Measurements from ENCODE around the gene KY. TPM values are rescaled to one million over a fixed set of nuclear protein-coding genes. Genes with fewer than 3 reads are reported as not detected.

The KY gene
- total RNA-seq, 1 donor from 2014 or later, result not detected

GRCh38 chr3:134605556-134605955 lies 45.3 kb downstream of the KY start:
- Mint-ChIP-seq H3K27ac (ENCODE audit: unreplicated experiment) (no peak overlapping the region), H3K27me3 (ENCODE audit: unreplicated experiment) (peaks cover 20% of the 10 kb centered on the region)
- no peak for TF ChIP-seq CTCF (IDR thresholded peaks at IDR 0.05)

GRCh38 chr3:134603956-134604355 lies 46.9 kb downstream of the KY start:
- Mint-ChIP-seq H3K9me3 (ENCODE audit: unreplicated experiment) (no peaks in the 10 kb centered on the region), H3K4me1 (ENCODE audit: unreplicated experiment) (peaks cover 15% of the 10 kb centered on the region), H3K27ac (ENCODE audit: unreplicated experiment) (no peak overlapping the region), H3K36me3 (ENCODE audit: unreplicated experiment) (no peaks in the 10 kb centered on the region), H3K27me3 (ENCODE audit: unreplicated experiment) (peaks cover 16% of the 10 kb centered on the region), H3K4me3 (ENCODE audit: unreplicated experiment) (no peak overlapping the region)
- TF ChIP-seq CTCF (IDR thresholded peaks at IDR 0.05), result no peak
- no peak for DNase-seq (ENCODE audit: extremely low spot score, unreplicated experiment)

More at GRCh38 chr3:134605556-134605955, 45.3 kb downstream of the KY start:
- Mint-ChIP-seq H3K9me3 (ENCODE audit: unreplicated experiment) (no peaks in the 10 kb centered on the region), H3K4me3 (ENCODE audit: unreplicated experiment) (no peak overlapping the region), H3K4me1 (ENCODE audit: unreplicated experiment) (peaks cover 9% of the 10 kb centered on the region), H3K36me3 (ENCODE audit: unreplicated experiment) (no peaks in the 10 kb centered on the region)
- no peak for DNase-seq (ENCODE audit: extremely low spot score, unreplicated experiment)

- H3K4me3 Mint-ChIP-seq (ENCODE audit: unreplicated experiment), result no peak overlapping the region
- H3K4me1 Mint-ChIP-seq (ENCODE audit: unreplicated experiment), result peaks cover 20% of the 10 kb centered on the region
- no peaks in the 10 kb centered on the region for H3K9me3 Mint-ChIP-seq (ENCODE audit: unreplicated experiment)
- no peak for TF ChIP-seq CTCF (IDR thresholded peaks at IDR 0.05)
- peaks cover 13% of the 10 kb centered on the region for H3K27me3 Mint-ChIP-seq (ENCODE audit: unreplicated experiment)
- no peaks in the 10 kb centered on the region for H3K36me3 Mint-ChIP-seq (ENCODE audit: unreplicated experiment)
- no peak for DNase-seq (ENCODE audit: extremely low spot score, unreplicated experiment)
- no peak overlapping the region for H3K27ac Mint-ChIP-seq (ENCODE audit: unreplicated experiment)
Observed at GRCh38 chr3:134603480-134603879, 47.3 kb downstream of the KY start.

GRCh38 chr3:134602440-134602814 lies 48.4 kb downstream of the KY start:
- no peak for DNase-seq (ENCODE audit: extremely low spot score, unreplicated experiment)
- Mint-ChIP-seq H3K4me1 (ENCODE audit: unreplicated experiment) (peaks cover 20% of the 10 kb centered on the region), H3K27me3 (ENCODE audit: unreplicated experiment) (peaks cover 12% of the 10 kb centered on the region), H3K4me3 (ENCODE audit: unreplicated experiment) (no peak overlapping the region), H3K36me3 (ENCODE audit: unreplicated experiment) (no peaks in the 10 kb centered on the region), H3K9me3 (ENCODE audit: unreplicated experiment) (no peaks in the 10 kb centered on the region), H3K27ac (ENCODE audit: unreplicated experiment) (no peak overlapping the region)
- TF ChIP-seq CTCF (IDR thresholded peaks at IDR 0.05), result no peak

GRCh38 chr3:134601539-134602439 lies 49.0 kb downstream of the KY start:
- Mint-ChIP-seq H3K4me3 (ENCODE audit: unreplicated experiment) (no peak overlapping the region), H3K4me1 (ENCODE audit: unreplicated experiment) (peaks cover 20% of the 10 kb centered on the region), H3K9me3 (ENCODE audit: unreplicated experiment) (no peaks in the 10 kb centered on the region), H3K36me3 (ENCODE audit: unreplicated experiment) (no peaks in the 10 kb centered on the region), H3K27me3 (ENCODE audit: unreplicated experiment) (peaks cover 14% of the 10 kb centered on the region), H3K27ac (ENCODE audit: unreplicated experiment) (no peak overlapping the region)
- DNase-seq (ENCODE audit: extremely low spot score, unreplicated experiment), result no peak
- no peak for TF ChIP-seq CTCF (IDR thresholded peaks at IDR 0.05)

All from osteocyte (in vitro differentiated cells).